Right lobe of liver (tissue), 4 donors: ENCODE measurements around the gene FFAR3.

Experiments
- POLR2A ChIP-seq: fragments of 450-650 bp; IDR thresholded peaks from one replicate; pipeline ENCODE4 v1.6.1; 2017; ENCODE audit warnings: antibody characterized with exemption, mild to moderate bottlenecking
- TF ChIP-seq, protein P1 (sequence below), 4 donors: fragments of 200-600 bp in 3 of 4; fragments of 450-650 bp in 1 of 4; IDR thresholded peaks; one replicate each; pipeline versions ENCODE4 v1.5.1 to v1.8.0; 2016 to 2022; ENCODE audit warnings: antibody characterized with exemption in 4 of 4, mild to moderate bottlenecking in 2 of 4
- donor health status: DM: no; HTN: no; CAD: no.
- donor health status: DM: no; HTN: no; CAD: no.
- donor health status: DM: no; HTN: yes; CAD: no.

DNA sequence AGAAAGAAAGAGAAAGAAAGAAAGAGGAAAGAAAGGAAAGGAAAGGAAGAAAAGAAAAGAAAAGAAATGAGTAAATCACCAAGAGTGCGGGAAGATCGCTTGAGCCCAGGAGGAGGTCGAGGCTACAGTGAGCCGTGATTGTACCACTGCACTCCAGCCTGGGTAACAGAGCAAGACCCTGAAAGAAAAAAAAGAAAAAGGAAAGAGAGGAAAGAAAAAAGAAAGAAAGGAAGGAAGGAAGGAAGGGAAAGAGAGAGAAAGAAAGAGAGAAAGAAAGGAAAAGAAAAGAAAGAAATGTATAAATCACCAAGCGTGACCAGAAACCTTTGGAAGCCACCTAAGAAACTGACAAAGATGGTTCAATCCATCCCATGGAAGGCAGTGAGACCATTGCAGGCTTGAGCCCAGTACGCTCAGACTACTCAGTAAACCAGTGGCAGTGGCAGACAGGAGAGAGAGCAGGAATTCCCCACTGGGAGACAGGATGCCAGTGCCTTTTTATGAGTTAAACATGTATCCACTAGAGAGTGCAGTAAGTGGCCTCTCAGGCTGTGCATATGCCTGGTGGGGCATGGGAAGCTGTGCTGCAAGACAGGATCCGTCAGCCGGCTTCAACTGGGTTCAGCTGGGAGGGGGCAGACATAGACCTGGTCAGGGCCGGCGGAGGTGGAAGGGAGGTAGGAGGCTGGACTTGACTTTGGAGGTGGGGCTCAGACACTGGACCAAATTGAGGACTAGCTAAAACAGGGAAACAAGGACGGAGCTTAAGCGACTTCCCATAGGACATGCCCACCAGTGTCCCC is 17.4 kb downstream of the FFAR3 start:
- TF ChIP-seq, protein P1, sequence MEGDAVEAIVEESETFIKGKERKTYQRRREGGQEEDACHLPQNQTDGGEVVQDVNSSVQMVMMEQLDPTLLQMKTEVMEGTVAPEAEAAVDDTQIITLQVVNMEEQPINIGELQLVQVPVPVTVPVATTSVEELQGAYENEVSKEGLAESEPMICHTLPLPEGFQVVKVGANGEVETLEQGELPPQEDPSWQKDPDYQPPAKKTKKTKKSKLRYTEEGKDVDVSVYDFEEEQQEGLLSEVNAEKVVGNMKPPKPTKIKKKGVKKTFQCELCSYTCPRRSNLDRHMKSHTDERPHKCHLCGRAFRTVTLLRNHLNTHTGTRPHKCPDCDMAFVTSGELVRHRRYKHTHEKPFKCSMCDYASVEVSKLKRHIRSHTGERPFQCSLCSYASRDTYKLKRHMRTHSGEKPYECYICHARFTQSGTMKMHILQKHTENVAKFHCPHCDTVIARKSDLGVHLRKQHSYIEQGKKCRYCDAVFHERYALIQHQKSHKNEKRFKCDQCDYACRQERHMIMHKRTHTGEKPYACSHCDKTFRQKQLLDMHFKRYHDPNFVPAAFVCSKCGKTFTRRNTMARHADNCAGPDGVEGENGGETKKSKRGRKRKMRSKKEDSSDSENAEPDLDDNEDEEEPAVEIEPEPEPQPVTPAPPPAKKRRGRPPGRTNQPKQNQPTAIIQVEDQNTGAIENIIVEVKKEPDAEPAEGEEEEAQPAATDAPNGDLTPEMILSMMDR (IDR thresholded peaks at IDR 0.05), result no peak
- TF ChIP-seq POLR2A, result no peak
